Measurements from ENCODE around the gene ZNF280A.

The ZNF280A gene, protein sequence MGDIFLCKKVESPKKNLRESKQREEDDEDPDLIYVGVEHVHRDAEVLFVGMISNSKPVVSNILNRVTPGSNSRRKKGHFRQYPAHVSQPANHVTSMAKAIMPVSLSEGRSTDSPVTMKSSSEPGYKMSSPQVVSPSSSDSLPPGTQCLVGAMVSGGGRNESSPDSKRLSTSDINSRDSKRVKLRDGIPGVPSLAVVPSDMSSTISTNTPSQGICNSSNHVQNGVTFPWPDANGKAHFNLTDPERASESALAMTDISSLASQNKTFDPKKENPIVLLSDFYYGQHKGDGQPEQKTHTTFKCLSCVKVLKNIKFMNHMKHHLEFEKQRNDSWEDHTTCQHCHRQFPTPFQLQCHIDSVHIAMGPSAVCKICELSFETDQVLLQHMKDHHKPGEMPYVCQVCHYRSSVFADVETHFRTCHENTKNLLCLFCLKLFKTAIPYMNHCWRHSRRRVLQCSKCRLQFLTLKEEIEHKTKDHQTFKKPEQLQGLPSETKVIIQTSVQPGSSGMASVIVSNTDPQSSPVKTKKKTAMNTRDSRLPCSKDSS

DNA sequence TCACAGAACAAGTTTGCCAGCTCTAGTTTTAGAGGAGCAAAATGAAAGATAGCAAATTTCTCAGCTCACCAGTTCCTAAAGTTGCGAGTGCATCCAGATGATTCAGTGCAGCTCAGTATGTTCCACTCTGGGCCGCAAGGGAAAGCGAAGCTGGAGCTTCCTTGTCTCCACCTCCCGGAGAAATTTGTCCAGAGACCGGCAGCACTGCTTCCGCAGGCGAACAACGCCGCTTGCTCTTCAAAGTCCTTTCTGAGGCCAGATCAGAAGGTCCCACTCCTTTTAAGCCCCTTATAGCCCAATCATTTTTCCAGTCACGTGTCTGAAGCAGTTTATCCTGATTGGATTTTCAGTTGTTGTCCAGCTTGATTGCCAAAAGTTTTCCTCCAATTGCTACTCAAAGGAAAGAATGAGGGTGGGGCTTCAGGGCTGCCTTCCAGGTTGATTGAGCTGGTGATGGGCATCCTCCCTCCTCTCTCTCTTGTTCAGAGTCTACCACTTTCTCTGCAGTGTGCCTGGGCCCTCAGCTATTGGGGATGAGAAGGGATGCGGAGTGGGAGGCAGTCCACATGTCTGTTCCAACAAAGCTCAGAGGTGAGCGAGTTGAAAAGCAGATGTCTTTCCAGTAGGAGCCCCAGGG is at the start of gene ZNF280A:
Gene ZNF280A (minus strand): TSS at position 251 of the 637 bp plus-strand sequence. CDS start 4,640 bp downstream, outside the sequence.
- Histone ChIP-seq H3K4me1 (no peaks in the 10 kb centered on the region), H3K36me3 (no peaks in the 10 kb centered on the region), H3K27me3 (no peaks in the 10 kb centered on the region), H3K27ac (no peak within 1 kb of the TSS), H3K4me3 (no peak within 1 kb of the TSS), H3K9me3 (no peaks in the 10 kb centered on the region)
- DNase-seq = no peak
- intact Hi-C loops (cut with DNase I; ENCODE audit: low total_unique reads) = no loop called here
- TF ChIP-seq, protein P1, sequence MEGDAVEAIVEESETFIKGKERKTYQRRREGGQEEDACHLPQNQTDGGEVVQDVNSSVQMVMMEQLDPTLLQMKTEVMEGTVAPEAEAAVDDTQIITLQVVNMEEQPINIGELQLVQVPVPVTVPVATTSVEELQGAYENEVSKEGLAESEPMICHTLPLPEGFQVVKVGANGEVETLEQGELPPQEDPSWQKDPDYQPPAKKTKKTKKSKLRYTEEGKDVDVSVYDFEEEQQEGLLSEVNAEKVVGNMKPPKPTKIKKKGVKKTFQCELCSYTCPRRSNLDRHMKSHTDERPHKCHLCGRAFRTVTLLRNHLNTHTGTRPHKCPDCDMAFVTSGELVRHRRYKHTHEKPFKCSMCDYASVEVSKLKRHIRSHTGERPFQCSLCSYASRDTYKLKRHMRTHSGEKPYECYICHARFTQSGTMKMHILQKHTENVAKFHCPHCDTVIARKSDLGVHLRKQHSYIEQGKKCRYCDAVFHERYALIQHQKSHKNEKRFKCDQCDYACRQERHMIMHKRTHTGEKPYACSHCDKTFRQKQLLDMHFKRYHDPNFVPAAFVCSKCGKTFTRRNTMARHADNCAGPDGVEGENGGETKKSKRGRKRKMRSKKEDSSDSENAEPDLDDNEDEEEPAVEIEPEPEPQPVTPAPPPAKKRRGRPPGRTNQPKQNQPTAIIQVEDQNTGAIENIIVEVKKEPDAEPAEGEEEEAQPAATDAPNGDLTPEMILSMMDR (IDR thresholded peaks at IDR 0.05) = no peak

DNA sequence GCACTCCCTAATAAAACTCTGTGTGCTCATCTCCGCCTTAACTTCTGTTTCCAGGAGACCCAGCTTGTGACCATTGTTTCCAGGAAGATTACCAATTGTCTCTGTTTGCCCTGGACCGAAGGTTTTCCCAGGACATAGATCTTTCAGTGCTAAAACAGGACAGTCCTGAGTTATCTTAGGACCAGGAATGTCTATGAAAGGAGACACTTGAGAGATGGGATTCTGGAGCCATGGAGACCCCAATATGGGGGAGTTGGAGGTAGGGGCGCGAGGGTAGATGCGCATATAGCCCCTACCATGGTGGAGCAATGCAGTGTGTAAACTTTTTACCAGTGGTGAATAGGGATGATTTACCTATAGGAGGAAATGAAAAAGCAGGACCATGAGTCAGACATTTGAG is 49.1 kb upstream of the ZNF280A start:
- Histone ChIP-seq H3K27ac (no peak overlapping the region), H3K27me3 (peaks cover 0 to 18% of the 10 kb centered on the region in 2 donors), H3K9me3 (peaks cover 0 to 5% (median 0%) of the 10 kb centered on the region in 3 donors), H3K36me3 (no peaks in the 10 kb centered on the region), H3K4me1 (no peaks in the 10 kb centered on the region), H3K4me3 (no peak overlapping the region)
- TF ChIP-seq, protein P1 (IDR thresholded peaks at IDR 0.05) = no peak
- intact Hi-C loops (cut with DNase I; ENCODE audit: low total_unique reads) = no loop called here
- DNase-seq = no peak

DNA sequence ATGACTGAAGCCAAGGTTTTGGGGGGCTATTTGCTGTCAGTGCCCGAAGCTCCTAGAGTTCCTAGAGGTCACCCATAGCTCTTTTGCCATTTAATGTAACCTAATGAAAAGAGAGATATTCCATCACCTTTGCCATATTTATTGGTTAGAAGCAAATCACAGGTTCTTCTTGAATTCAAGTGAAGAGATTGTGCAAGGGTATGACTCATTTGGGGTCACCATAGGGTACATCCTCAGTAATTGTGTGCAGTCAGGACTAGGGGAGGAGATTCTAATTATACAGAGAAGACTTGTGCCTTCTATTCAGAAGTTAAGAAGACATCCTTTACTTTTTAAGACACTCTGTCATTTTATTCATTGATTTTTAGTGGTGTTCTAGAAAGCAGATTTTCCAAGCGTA is 45.9 kb upstream of the ZNF280A start:
- TF ChIP-seq, protein P1 (IDR thresholded peaks at IDR 0.05) = no peak
- intact Hi-C loops (cut with DNase I; ENCODE audit: low total_unique reads) = no loop called here

DNA sequence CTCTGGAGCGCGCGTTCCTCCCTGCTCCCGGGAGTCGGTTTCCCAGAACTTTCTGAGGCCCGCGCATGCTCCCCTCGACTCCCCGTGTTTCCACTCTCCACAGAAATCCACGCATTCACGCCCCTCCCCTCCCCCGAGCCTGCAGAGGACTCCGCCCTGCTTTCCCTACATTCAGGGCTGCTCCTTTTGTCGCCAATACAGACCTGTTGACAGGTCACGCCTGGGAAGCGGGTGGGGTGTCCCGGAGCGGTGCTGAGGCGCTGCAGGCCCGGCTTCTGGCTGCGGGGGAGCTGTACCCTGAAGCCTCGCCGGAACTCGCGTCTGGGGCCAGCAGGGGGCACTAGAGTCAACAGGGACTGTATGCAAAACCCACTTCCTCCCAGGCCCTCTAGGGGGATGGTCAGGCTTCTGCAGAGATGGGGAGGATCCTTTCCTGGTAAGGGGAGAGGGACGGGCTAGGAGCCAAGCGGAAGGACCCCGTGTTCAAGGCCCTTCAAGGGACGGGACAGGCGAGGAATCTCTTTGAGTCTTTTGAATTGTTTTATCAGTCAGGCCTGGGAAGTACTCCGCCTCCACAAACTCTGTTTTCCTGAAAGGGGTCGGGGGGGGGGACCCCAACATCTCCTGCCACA is 39.0 kb upstream of the ZNF280A start, which contains the start of gene PRAME:
Gene PRAME (minus strand): TSS at position 294 of the 632 bp plus-strand sequence. CDS start 2,433 bp downstream, outside the sequence.
- H3K4me3 ChIP-seq = no peak within 1 kb of the TSS
- H3K27ac ChIP-seq = no peak within 1 kb of the TSS
- intact Hi-C loops (cut with DNase I; ENCODE audit: low total_unique reads) = no loop called here
- no peaks in the 10 kb centered on the region for H3K27me3 ChIP-seq
- no peaks in the 10 kb centered on the region for H3K36me3 ChIP-seq
- TF ChIP-seq, protein P1 (IDR thresholded peaks at IDR 0.05) = no peak
- H3K9me3 ChIP-seq = no peaks in the 10 kb centered on the region
- DNase-seq = no peak
- no peaks in the 10 kb centered on the region for H3K4me1 ChIP-seq

More for the DNA sequence above, 45.9 kb upstream of the ZNF280A start:
- H3K4me3 ChIP-seq = no peak overlapping the region
- H3K27ac ChIP-seq = no peak overlapping the region
- no peaks in the 10 kb centered on the region for H3K36me3 ChIP-seq
- H3K9me3 ChIP-seq = peaks cover 0 to 5% (median 0%) of the 10 kb centered on the region in 3 donors
- H3K4me1 ChIP-seq = no peaks in the 10 kb centered on the region
- no peak for DNase-seq
- peaks cover 0 to 13% of the 10 kb centered on the region in 2 donors for H3K27me3 ChIP-seq

DNA sequence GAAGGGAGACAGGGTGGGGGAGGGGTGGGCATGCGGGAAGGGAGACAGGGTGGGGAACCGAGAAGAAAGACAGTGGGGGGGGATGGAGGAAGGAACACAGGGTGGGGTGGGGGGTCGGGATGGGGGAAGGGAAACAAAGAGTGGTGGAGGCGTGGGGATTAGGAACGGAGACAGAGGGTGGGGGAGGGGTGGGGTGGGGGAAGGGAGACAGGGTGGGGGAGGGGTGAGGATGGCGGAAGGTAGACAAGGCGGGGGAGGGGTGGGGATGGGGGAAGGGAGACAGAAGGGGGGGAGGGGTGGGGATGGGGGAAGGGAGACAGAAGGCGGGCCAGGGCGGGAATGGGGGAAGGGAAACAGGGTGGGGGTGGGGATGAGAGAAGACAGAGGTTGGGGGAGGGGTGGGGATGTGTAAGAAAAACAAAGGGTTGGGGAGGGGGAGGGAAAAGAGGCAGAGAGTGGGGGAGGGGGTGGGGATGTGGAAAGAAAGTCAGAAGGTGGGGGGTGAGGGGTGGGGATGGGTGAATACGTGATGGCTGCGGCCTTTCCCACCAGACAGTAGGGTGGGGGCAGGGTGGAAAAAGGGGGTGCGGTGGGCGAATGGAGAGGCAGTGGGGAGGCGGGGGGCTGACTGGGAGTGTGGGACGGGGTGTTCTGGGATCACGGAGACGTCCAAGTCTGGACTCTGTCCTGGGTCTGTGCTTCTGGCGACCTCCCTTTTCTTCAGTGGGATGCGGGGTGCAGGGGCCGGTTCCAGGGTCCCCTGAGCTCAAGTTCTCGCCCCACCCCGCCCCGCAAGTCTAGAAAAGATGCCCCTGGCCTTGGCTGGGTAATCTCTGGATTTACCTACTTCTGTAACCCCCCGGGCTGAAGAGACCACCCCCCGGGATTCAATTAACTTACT is 38.3 kb upstream of the ZNF280A start:
- Histone ChIP-seq H3K36me3 (no peaks in the 10 kb centered on the region), H3K4me1 (no peaks in the 10 kb centered on the region), H3K4me3 (no peak overlapping the region), H3K27me3 (no peaks in the 10 kb centered on the region), H3K27ac (no peak overlapping the region), H3K9me3 (no peaks in the 10 kb centered on the region)
- TF ChIP-seq, protein P1 (IDR thresholded peaks at IDR 0.05) = no peak
- no peak for DNase-seq
- intact Hi-C loops (cut with DNase I; ENCODE audit: low total_unique reads) = no loop called here
